Vagina (tissue), 2 donors: ENCODE results near the gene ASTN2.

Source experiments
- CTCF ChIP-seq, 3 experiments: fragments of 450-650 bp in 2 of 3; fragments of 200-600 bp in 1 of 3; sonication (generic) in 1 of 3; IDR thresholded peaks; one replicate each; pipeline ENCODE4 v1.5.1; 2017 to 2019; ENCODE audit warnings: antibody characterized with exemption in 3 of 3, mild to moderate bottlenecking in 2 of 3, moderate library complexity in 2 of 3
- POLR2A ChIP-seq, 2 donors: fragments of 450-650 bp; IDR thresholded peaks; one replicate each; pipeline ENCODE4 v1.6.1; 2017; ENCODE audit warnings: antibody characterized with exemption in 2 of 2, mild to moderate bottlenecking in 2 of 2, moderate library complexity in 2 of 2

GRCh38 chr9:117063721-117064471 lies 351.0 kb downstream of the ASTN2 start:
- TF ChIP-seq POLR2A (IDR thresholded peaks at IDR 0.05) (no peak), CTCF (IDR thresholded peaks at IDR 0.05) (no peak)
